B cell (primary cell): ENCODE results near the gene LAMP5. TPM values are rescaled to one million over a fixed set of nuclear protein-coding genes. Genes with fewer than 3 reads are reported as not detected.

Experiments
- ATAC-seq: fragments of 200-7000 bp; cut with Tn5 transposase; one replicate; pipeline ENCODE4 v1.10.0; 2021; ENCODE audit warnings: low read depth, mild to moderate bottlenecking, moderate number of reproducible peaks, moderate library complexity
- CTCF ChIA-PET: fragments of 350-600 bp; sonication (Branson Sonifier 250); formaldehyde crosslinking; loops from one replicate; lab custom pipeline; 2021; ENCODE audit warnings: antibody characterized with exemption, inconsistent platforms; lab: Charles Lee
- POLR2A ChIA-PET: fragments of 350-600 bp; sonication (Branson Sonifier 250); formaldehyde crosslinking; loops from one replicate; lab custom pipeline; 2021; ENCODE audit warnings: antibody characterized with exemption; lab: Charles Lee
- DNase-seq: peaks from one replicate; pipeline ENCODE4 v3.0.0; 2013
- H2AFZ ChIP-seq: 2 replicates; pipeline ENCODE4 v1.6.1; 2012; ENCODE audit warnings: mild to moderate bottlenecking, low read depth, low read length; ENCODE audit not compliant: insufficient read depth, poor library complexity, severe bottlenecking
- H3K27ac ChIP-seq, 2 donors: 1 replicate in 1 of 2; 2 replicates in 1 of 2; pipeline ENCODE4 v1.5.1; 2012 to 2013; ENCODE audit warnings: low read length in 2 of 2, mild to moderate bottlenecking in 2 of 2, moderate library complexity in 1 of 2
- H3K27me3 ChIP-seq, 4 experiments: fragments of 200-600 bp in 1 of 4; sonication (generic) in 1 of 4; replicated peaks in 1 of 4; 1 replicate in 2 of 4; 2 replicates in 2 of 4; pipeline versions ENCODE4 v1.6.1 to v1.7.0; 2013 to 2016; ENCODE audit warnings: low read length in 3 of 4, mild to moderate bottlenecking in 2 of 4, mixed read lengths in 1 of 4, moderate library complexity in 1 of 4; ENCODE audit not compliant: insufficient read depth in 4 of 4, control insufficient read depth in 3 of 4; ENCODE audit errors: control extremely low read depth in 1 of 4
- H3K36me3 ChIP-seq, 2 experiments: replicated peaks in 1 of 2; 1 replicate in 1 of 2; 2 replicates in 1 of 2; pipeline versions ENCODE4 v1.6.1 to v1.7.1; 2013; ENCODE audit warnings: low read length in 1 of 2; ENCODE audit not compliant: insufficient read depth in 2 of 2, control insufficient read depth in 1 of 2; ENCODE audit errors: control extremely low read depth in 1 of 2, extremely low read depth in 1 of 2
- H3K4me1 ChIP-seq, 2 donors: fragments of 200-600 bp in 1 of 2; sonication (generic) in 1 of 2; 1 replicate in 1 of 2; 2 replicates in 1 of 2; pipeline versions ENCODE4 v1.5.1 to v1.6.1; 2013 to 2017; ENCODE audit warnings: low read length in 2 of 2; ENCODE audit not compliant: control insufficient read depth in 2 of 2, insufficient read depth in 2 of 2
- H3K4me2 ChIP-seq: replicated peaks from 2 replicates; pipeline ENCODE3; 2012; ENCODE audit warnings: mild to moderate bottlenecking, low read depth, low read length; ENCODE audit not compliant: poor library complexity, severe bottlenecking
- H3K4me3 ChIP-seq, 5 experiments: fragments of 200-600 bp in 1 of 5; sonication (generic) in 1 of 5; 1 replicate in 3 of 5; 2 replicates in 2 of 5; pipeline versions ENCODE4 v1.5.1 to v1.7.0; 2011 to 2016; ENCODE audit warnings: low read length in 4 of 5, mild to moderate bottlenecking in 4 of 5, low read depth in 2 of 5, control low read depth in 1 of 5, moderate library complexity in 1 of 5; ENCODE audit not compliant: insufficient read depth in 1 of 5; ENCODE audit errors: control extremely low read depth in 1 of 5, extremely low read depth in 1 of 5
- H3K79me2 ChIP-seq: fragments of 200-600 bp; sonication (generic); one replicate; pipeline ENCODE4 v1.6.0; 2016; ENCODE audit warnings: low read length; ENCODE audit not compliant: control insufficient read depth, insufficient read depth
- H3K9ac ChIP-seq: fragments of 200-600 bp; sonication (generic); 2 replicates; pipeline ENCODE4 v1.6.1; 2017; ENCODE audit warnings: mild to moderate bottlenecking, low read length, moderate library complexity
- H3K9me3 ChIP-seq, 3 donors: one replicate each; pipeline versions ENCODE4 v1.6.1 to v1.7.1; 2013; ENCODE audit warnings: low read length in 2 of 3; ENCODE audit not compliant: control insufficient read depth in 2 of 3, insufficient read depth in 1 of 3; ENCODE audit errors: control extremely low read depth in 1 of 3
- H4K20me1 ChIP-seq: 2 replicates; pipeline ENCODE4 v1.6.0; 2012; ENCODE audit warnings: mild to moderate bottlenecking, low read length; ENCODE audit not compliant: insufficient read depth, control insufficient read depth, poor library complexity, severe bottlenecking
- H3K27ac Mint-ChIP-seq: one replicate; pipeline ENCODE4 v1.8.0; 2021; ENCODE audit warnings: mixed read lengths
- H3K27me3 Mint-ChIP-seq: one replicate; pipeline ENCODE4 v1.8.0; 2021; ENCODE audit warnings: mixed read lengths
- H3K4me1 Mint-ChIP-seq: one replicate; pipeline ENCODE4 v1.8.0; 2021; ENCODE audit warnings: mixed read lengths
- H3K4me3 Mint-ChIP-seq: one replicate; pipeline ENCODE4 v1.8.0; 2021; ENCODE audit warnings: mixed read lengths
- H3K9me3 Mint-ChIP-seq: one replicate; pipeline ENCODE4 v1.8.0; 2022; ENCODE audit warnings: mixed read lengths; ENCODE audit not compliant: insufficient read depth
- EZH2 ChIP-seq: IDR thresholded peaks from 2 replicates; pipeline ENCODE4 v1.6.1; 2012; ENCODE audit warnings: borderline replicate concordance, low read depth, mild to moderate bottlenecking, moderate library complexity, low read length; ENCODE audit not compliant: insufficient read depth, poor library complexity, severe bottlenecking
- WGBS: methylation state at CpG from one replicate; pipeline ENCODE4 v1.1.5; 2013; ENCODE audit warnings: missing lambda C conversion rate; ENCODE audit not compliant: insufficient coverage; 5-methylcytosine and 5-hydroxymethylcytosine counted together
- intact Hi-C: fragments of 100-400 bp; cut with micrococcal nuclease; formaldehyde crosslinking; loops from one replicate; pipeline ENCODE4 v1.10.0; 2022
- polyA plus RNA-seq: library from polyadenylated mRNA; depleted of rRNA; stranded (reverse); fragments of >200 nt; gene quantifications from 2 replicates; pipeline ENCODE4 v1.2.3, GENCODE V29; 2012
- total RNA-seq, 2 donors: library from RNA; stranded (reverse); fragments of 120-200 nt in 1 of 2; gene quantifications; 1 replicate in 1 of 2; 2 replicates in 1 of 2; pipeline versions ENCODE4 v1.2.3 to v1.2.4, GENCODE V29; 2013 to 2022
- TF ChIP-seq, protein P1 (sequence below): fragments of 200-600 bp; IDR thresholded peaks from one replicate; pipeline ENCODE4 v1.8.0; 2022; ENCODE audit warnings: antibody characterized with exemption, mild to moderate bottlenecking

The LAMP5 gene
- total and polyA plus RNA-seq, 2 donors (not counting 1 experiment from before 2014, with no cell fraction given): 0.17 to 1.3 TPM

GRCh38 chr20:9508240-9508661 is 6.1 kb upstream of the LAMP5 start:
- Mint-ChIP-seq H3K4me3 (peak overlapping the region; percentile 56), H3K27me3 (peaks cover 42% of the 10 kb centered on the region), H3K4me1 (peaks cover 32% of the 10 kb centered on the region), H3K27ac (no peak overlapping the region), H3K9me3 (no peaks in the 10 kb centered on the region)
- intact Hi-C loops: no loop called here
- TF ChIP-seq, protein P1, sequence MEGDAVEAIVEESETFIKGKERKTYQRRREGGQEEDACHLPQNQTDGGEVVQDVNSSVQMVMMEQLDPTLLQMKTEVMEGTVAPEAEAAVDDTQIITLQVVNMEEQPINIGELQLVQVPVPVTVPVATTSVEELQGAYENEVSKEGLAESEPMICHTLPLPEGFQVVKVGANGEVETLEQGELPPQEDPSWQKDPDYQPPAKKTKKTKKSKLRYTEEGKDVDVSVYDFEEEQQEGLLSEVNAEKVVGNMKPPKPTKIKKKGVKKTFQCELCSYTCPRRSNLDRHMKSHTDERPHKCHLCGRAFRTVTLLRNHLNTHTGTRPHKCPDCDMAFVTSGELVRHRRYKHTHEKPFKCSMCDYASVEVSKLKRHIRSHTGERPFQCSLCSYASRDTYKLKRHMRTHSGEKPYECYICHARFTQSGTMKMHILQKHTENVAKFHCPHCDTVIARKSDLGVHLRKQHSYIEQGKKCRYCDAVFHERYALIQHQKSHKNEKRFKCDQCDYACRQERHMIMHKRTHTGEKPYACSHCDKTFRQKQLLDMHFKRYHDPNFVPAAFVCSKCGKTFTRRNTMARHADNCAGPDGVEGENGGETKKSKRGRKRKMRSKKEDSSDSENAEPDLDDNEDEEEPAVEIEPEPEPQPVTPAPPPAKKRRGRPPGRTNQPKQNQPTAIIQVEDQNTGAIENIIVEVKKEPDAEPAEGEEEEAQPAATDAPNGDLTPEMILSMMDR: no peak
- no peak for TF ChIP-seq EZH2
- ChIA-PET CTCF (no interaction called here), POLR2A (no interaction called here)
- 4% methylated on average over 18 of the region's 23 CpGs for WGBS
- no peaks in the 10 kb centered on the region for H3K36me3 ChIP-seq
- H3K4me2 ChIP-seq: peak overlapping the region; percentile 54
- no peaks in the 10 kb centered on the region for H3K79me2 ChIP-seq
- peak overlapping the region; percentile 16 for H2AFZ ChIP-seq
- H4K20me1 ChIP-seq: no peaks in the 10 kb centered on the region
- H3K4me3 ChIP-seq: no peak overlapping the region
- H3K9ac ChIP-seq: no peak overlapping the region
- ATAC-seq (no peak), DNase-seq (no peak)
- peaks cover 50 to 51% of the 10 kb centered on the region in 2 donors for H3K4me1 ChIP-seq
- no peak overlapping the region for H3K27ac ChIP-seq
- peaks cover 0 to 57% (median 35%) of the 10 kb centered on the region in 4 experiments for H3K27me3 ChIP-seq
- peaks cover 0 to 22% (median 0%) of the 10 kb centered on the region in 3 donors for H3K9me3 ChIP-seq

DNA sequence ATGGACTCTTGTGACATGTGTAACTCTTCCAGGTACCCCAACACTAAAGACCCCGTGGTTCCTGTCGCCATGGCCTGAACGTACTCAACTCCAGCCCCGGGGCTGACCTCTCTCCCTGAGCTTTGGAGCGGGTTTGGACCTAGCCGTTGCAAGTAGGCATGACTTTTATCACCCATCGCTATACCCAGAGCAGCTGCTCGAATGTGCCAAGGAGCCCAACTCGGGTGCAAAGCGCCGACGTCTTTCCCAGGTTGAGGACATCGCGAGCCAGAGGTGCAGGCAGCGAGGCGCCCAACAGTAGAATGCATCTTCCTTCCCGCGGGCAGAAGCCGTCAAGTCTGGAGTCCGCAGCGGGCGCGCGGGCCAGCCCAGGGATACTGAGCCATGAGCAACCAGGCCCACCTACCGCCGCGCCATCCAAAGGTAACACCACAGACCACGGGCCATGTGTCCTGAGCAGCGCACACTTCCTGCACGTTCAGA is 5.7 kb upstream of the LAMP5 start:
- no peak for DNase-seq
- Histone ChIP-seq H3K9me3 (peaks cover 0 to 22% (median 0%) of the 10 kb centered on the region in 3 donors), H3K4me1 (peaks cover 50 to 51% of the 10 kb centered on the region in 2 donors), H3K36me3 (no peaks in the 10 kb centered on the region), H3K4me2 (peak overlapping the region; percentile 54), H4K20me1 (no peaks in the 10 kb centered on the region), H3K27ac (no peak overlapping the region), H3K27me3 (peaks cover 0 to 57% (median 37%) of the 10 kb centered on the region in 4 experiments), H3K79me2 (no peaks in the 10 kb centered on the region), H3K9ac (no peak overlapping the region), H3K4me3 (no peak overlapping the region), H2AFZ (peak overlapping the region; percentile 16)
- no peak overlapping the region for H3K27ac Mint-ChIP-seq
- 8% methylated on average over 30 of the region's 30 CpGs for WGBS
- intact Hi-C loops: no loop called here
- H3K4me1 Mint-ChIP-seq: peaks cover 32% of the 10 kb centered on the region
- ATAC-seq: no peak
- TF ChIP-seq, protein P1: no peak
- TF ChIP-seq EZH2: no peak
- H3K27me3 Mint-ChIP-seq: peaks cover 41% of the 10 kb centered on the region
- POLR2A ChIA-PET: no interaction called here
- H3K4me3 Mint-ChIP-seq: peak overlapping the region; percentile 37
- H3K9me3 Mint-ChIP-seq: no peaks in the 10 kb centered on the region
- CTCF ChIA-PET: no interaction called here
